Endothelial cell of umbilical vein (primary cell): ENCODE data around the gene TERT. TPM values are rescaled to one million over a fixed set of nuclear protein-coding genes. Genes with fewer than 3 reads are reported as not detected.

ENCODE experiments used
- BruUV-seq: library from RNA; stranded (reverse); fragments of 400-500 nt; replicated peaks from 2 replicates; lab custom pipeline; 2021; lab: Mats Ljungman, UMichigan
- CTCF ChIA-PET: fragments of 300-600, 350-600 bp; sonication (Branson Sonifier 250); formaldehyde crosslinking; loops from one replicate; lab custom pipeline; 2021; ENCODE audit warnings: antibody characterized with exemption, inconsistent platforms; lab: Charles Lee
- POLR2A ChIA-PET: fragments of 300-600, 350-600 bp; sonication (Branson Sonifier 250); formaldehyde crosslinking; loops from one replicate; lab custom pipeline; 2021; ENCODE audit warnings: antibody characterized with exemption, inconsistent platforms; lab: Charles Lee
- DNase-seq: peaks from one replicate; pipeline ENCODE4 v3.0.0-alpha.2; 2011; ENCODE audit warnings: low read depth, low spot score
- FAIRE-seq: peaks from 2 replicates; lab custom pipeline; 2011; peaks lifted over from hg19 to GRCh38; lab: Jason Lieb, UNC
- H2AFZ ChIP-seq: 2 replicates; pipeline ENCODE4 v1.6.0; 2012; ENCODE audit warnings: low read depth, low read length, control low read depth, inconsistent platforms
- H3K27ac ChIP-seq: 2 replicates; pipeline ENCODE4 v1.5.1; 2011; ENCODE audit warnings: low read depth, mild to moderate bottlenecking, control low read depth, low read length, moderate library complexity; ENCODE audit not compliant: insufficient read depth
- H3K27me3 ChIP-seq, 2 experiments: 2 replicates each; pipeline versions ENCODE4 v1.6.0 to v1.6.1; 2011; ENCODE audit warnings: low read length in 2 of 2, mixed read lengths in 1 of 2; ENCODE audit not compliant: control insufficient read depth in 2 of 2, insufficient read depth in 2 of 2
- H3K36me3 ChIP-seq, 2 experiments: 2 replicates in 1 of 2; 3 replicates in 1 of 2; pipeline ENCODE4 v1.5.1; 2011; ENCODE audit warnings: low read length in 2 of 2, mild to moderate bottlenecking in 1 of 2, moderate library complexity in 1 of 2; ENCODE audit not compliant: control insufficient read depth in 2 of 2, insufficient read depth in 2 of 2; ENCODE audit errors: extremely low read depth in 1 of 2
- H3K4me1 ChIP-seq: 3 replicates; pipeline ENCODE4 v1.5.1; 2011; ENCODE audit warnings: mild to moderate bottlenecking, low read length; ENCODE audit not compliant: control insufficient read depth, insufficient read depth; ENCODE audit errors: extremely low read depth
- H3K4me2 ChIP-seq: 2 replicates; pipeline ENCODE4 v1.6.1; 2011; ENCODE audit warnings: low read length, control low read depth, mixed read lengths; ENCODE audit not compliant: insufficient read depth
- H3K4me3 ChIP-seq, 3 experiments: fragments of 200-600 bp in 1 of 3; sonication (generic), shearing (Covaris generic) in 1 of 3; replicated peaks in 1 of 3; 2 replicates each; pipeline ENCODE4 v1.5.1; 2011 to 2016; ENCODE audit warnings: control low read depth in 3 of 3, low read length in 3 of 3, mild to moderate bottlenecking in 2 of 3, inconsistent platforms in 1 of 3, low read depth in 1 of 3, moderate library complexity in 1 of 3; ENCODE audit not compliant: insufficient read depth in 1 of 3
- H3K79me2 ChIP-seq: 2 replicates; pipeline ENCODE4 v1.6.0; 2012; ENCODE audit warnings: low read length, inconsistent platforms; ENCODE audit not compliant: control insufficient read depth, insufficient read depth
- H3K9ac ChIP-seq: replicated peaks from 2 replicates; pipeline ENCODE3; 2011; ENCODE audit warnings: low read length, control low read depth; ENCODE audit not compliant: insufficient read depth; ENCODE audit errors: extremely low read depth
- H3K9me1 ChIP-seq: replicated peaks from 3 replicates; pipeline ENCODE4 v1.6.0; 2011; ENCODE audit warnings: mild to moderate bottlenecking, low read length; ENCODE audit not compliant: control insufficient read depth, insufficient read depth; ENCODE audit errors: extremely low read depth
- H3K9me3 ChIP-seq: replicated peaks from 2 replicates; pipeline ENCODE4 v1.5.1; 2012; ENCODE audit warnings: low read length, inconsistent platforms; ENCODE audit not compliant: control insufficient read depth, insufficient read depth
- H4K20me1 ChIP-seq: replicated peaks from 2 replicates; pipeline ENCODE3; 2011; ENCODE audit warnings: mild to moderate bottlenecking, low read length; ENCODE audit not compliant: control insufficient read depth, insufficient read depth; ENCODE audit errors: extremely low read depth
- EZH2 ChIP-seq: IDR thresholded peaks from 2 replicates; pipeline ENCODE4 v1.6.1; 2012; ENCODE audit warnings: borderline replicate concordance, low read depth, mild to moderate bottlenecking, moderate library complexity, low read length, inconsistent platforms; ENCODE audit not compliant: severe bottlenecking
- FOS ChIP-seq: IDR thresholded peaks from 2 replicates; pipeline ENCODE4 v1.6.1; 2011; ENCODE audit warnings: mild to moderate bottlenecking, low read length, moderate library complexity, borderline replicate concordance; ENCODE audit not compliant: insufficient read depth
- GATA2 ChIP-seq: IDR thresholded peaks from 2 replicates; pipeline ENCODE4 v1.7.0; 2011; ENCODE audit warnings: low read depth, mild to moderate bottlenecking, moderate library complexity, mixed read lengths, low read length; ENCODE audit not compliant: insufficient read length, insufficient read depth
- JUN ChIP-seq: IDR thresholded peaks from 2 replicates; pipeline ENCODE4 v1.6.1; 2011; ENCODE audit warnings: borderline replicate concordance, low read depth; ENCODE audit not compliant: insufficient read length, insufficient read depth
- MYC ChIP-seq: IDR thresholded peaks from one replicate; pipeline ENCODE4 v1.6.1; 2011; ENCODE audit warnings: mild to moderate bottlenecking, low read depth, low read length
- POLR2A ChIP-seq: IDR thresholded peaks from 2 replicates; pipeline ENCODE4 v1.6.1; 2012; ENCODE audit warnings: low read depth, mild to moderate bottlenecking, control low read depth, low read length
- POLR2AphosphoS5 ChIP-seq: IDR thresholded peaks from 2 replicates; pipeline ENCODE4 v1.6.1; 2012; ENCODE audit warnings: low read depth, mild to moderate bottlenecking, control low read depth, low read length, moderate library complexity; ENCODE audit not compliant: insufficient read depth
- dilution Hi-C: fragments of 300-500 bp; cut with MboI; formaldehyde crosslinking; loops from one replicate; pipeline ENCODE4 v1.15.0; 2019; ENCODE audit warnings: low sequenced_read_pairs; ENCODE audit not compliant: extremely low pct_ligation_motif_present
- intact Hi-C: fragments of 100-400 bp; cut with micrococcal nuclease; formaldehyde crosslinking; loops from one replicate; pipeline ENCODE4 v1.10.0; 2022
- polyA plus RNA-seq, 4 experiments: library from polyadenylated mRNA; depleted of rRNA in 3 of 4; stranded (reverse) in 3 of 4; unstranded in 1 of 4; fragments of >200 nt; gene quantifications; 2 replicates each; pipeline versions ENCODE4 v1.2.1 to v1.2.3, GENCODE V29; 2011 to 2012; ENCODE audit warnings: missing spikeins in 1 of 4
- total RNA-seq: library from RNA; stranded (reverse); gene quantifications from 2 replicates; pipeline ENCODE4 v1.2.3, GENCODE V29; 2021
- TF ChIP-seq, protein P1 (sequence below): IDR thresholded peaks from 2 replicates; pipeline ENCODE4 v1.6.1; 2011; ENCODE audit not compliant: insufficient read depth, insufficient read length
- TF ChIP-seq, protein P2 (sequence below), 2 donors: IDR thresholded peaks; 1 replicate in 1 of 2; 2 replicates in 1 of 2; pipeline ENCODE4 v1.5.1; 2011; ENCODE audit warnings: low read length in 2 of 2, mild to moderate bottlenecking in 2 of 2, moderate library complexity in 2 of 2, control low read depth in 1 of 2, inconsistent platforms in 1 of 2, low read depth in 1 of 2; ENCODE audit not compliant: insufficient read depth in 1 of 2; ENCODE audit errors: extremely low read depth in 1 of 2

Gene TERT
- total and polyA plus RNA-seq, 2 donors (not counting 3 experiments of a cell fraction or from before 2014, with no cell fraction given), result 0.04 TPM; not detected in 1

DNA sequence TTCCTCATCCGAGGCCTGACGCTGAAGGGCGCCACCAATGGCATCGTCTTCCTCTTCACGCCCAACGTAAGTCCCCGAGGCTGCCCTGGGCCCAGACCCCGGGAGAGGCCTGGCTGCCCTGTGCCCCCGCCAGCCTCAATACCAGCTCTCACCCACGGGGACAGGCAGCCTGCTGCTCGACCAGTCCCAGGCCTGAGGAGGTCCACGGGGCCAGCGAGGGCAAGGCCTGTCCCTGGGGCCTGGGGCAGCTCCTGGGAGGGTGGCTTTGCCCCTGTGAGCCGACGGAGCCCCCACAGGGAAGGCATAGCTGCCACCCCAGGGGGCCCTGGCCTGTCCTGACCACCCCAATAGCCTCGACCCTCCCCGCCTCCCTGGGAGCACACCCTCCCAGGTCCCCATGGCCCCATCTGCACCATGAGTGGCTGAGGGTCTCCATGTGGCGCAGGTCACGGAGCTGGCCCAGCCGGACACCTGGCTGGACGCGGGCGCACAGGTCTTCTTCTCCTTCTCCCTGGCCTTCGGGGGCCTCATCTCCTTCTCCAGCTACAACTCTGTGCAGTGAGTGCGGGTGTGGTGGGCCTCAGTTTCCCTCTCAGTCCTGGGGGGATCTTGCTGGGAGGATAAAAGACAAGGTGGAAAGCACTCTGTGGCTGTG is 81.2 kb downstream of the TERT start:
- no peak for DNase-seq
- ChIA-PET CTCF (no interaction called here), POLR2A (no interaction called here)
- no peak for FAIRE-seq
- Histone ChIP-seq H3K4me3 (no peak overlapping the region), H3K4me1 (no peaks in the 10 kb centered on the region), H3K9ac (no peak overlapping the region), H3K27me3 (no peaks in the 10 kb centered on the region), H3K79me2 (no peaks in the 10 kb centered on the region), H3K36me3 (no peaks in the 10 kb centered on the region), H2AFZ (no peak overlapping the region), H3K27ac (no peak overlapping the region), H3K9me1 (no peaks in the 10 kb centered on the region), H4K20me1 (no peaks in the 10 kb centered on the region), H3K9me3 (no peaks in the 10 kb centered on the region), H3K4me2 (no peak overlapping the region)
- BruUV-seq, result no TSS peak
- intact Hi-C loops, result no loop called here
- dilution Hi-C loops, result no loop called here
- TF ChIP-seq, protein P1, sequence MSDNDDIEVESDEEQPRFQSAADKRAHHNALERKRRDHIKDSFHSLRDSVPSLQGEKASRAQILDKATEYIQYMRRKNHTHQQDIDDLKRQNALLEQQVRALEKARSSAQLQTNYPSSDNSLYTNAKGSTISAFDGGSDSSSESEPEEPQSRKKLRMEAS, result no peak
- TF ChIP-seq POLR2AphosphoS5 (no peak), GATA2 (no peak), POLR2A (no peak), MYC (no peak), FOS (no peak), EZH2 (no peak), JUN (no peak)
- TF ChIP-seq, protein P2, sequence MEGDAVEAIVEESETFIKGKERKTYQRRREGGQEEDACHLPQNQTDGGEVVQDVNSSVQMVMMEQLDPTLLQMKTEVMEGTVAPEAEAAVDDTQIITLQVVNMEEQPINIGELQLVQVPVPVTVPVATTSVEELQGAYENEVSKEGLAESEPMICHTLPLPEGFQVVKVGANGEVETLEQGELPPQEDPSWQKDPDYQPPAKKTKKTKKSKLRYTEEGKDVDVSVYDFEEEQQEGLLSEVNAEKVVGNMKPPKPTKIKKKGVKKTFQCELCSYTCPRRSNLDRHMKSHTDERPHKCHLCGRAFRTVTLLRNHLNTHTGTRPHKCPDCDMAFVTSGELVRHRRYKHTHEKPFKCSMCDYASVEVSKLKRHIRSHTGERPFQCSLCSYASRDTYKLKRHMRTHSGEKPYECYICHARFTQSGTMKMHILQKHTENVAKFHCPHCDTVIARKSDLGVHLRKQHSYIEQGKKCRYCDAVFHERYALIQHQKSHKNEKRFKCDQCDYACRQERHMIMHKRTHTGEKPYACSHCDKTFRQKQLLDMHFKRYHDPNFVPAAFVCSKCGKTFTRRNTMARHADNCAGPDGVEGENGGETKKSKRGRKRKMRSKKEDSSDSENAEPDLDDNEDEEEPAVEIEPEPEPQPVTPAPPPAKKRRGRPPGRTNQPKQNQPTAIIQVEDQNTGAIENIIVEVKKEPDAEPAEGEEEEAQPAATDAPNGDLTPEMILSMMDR (IDR thresholded peaks at IDR 0.05; ENCODE audit: extremely low read depth in 1 of 2, insufficient read depth in 1 of 2, low read depth in 1 of 2, low read length in 2 of 2), result no peak
